Stimulated activated CD8-positive, alpha-beta memory T cell treated with anti-CD3 and anti-CD28 coated beads, Interleukin-15, amount 100 ng/mL, for 48 hours (primary cell): ENCODE results near the gene ZFAND6.
"Not testable (repeated sequence)": the region's sequence is repeated elsewhere in the genome, so short reads cannot be mapped to it uniquely, and the experiment has no call there.

Experiments
- DNase-seq, 2 donors: peaks; one replicate each; pipeline ENCODE4 v3.0.0-alpha.2; 2020; ENCODE audit warnings: low read depth in 2 of 2

ZFAND6 gene

DNA sequence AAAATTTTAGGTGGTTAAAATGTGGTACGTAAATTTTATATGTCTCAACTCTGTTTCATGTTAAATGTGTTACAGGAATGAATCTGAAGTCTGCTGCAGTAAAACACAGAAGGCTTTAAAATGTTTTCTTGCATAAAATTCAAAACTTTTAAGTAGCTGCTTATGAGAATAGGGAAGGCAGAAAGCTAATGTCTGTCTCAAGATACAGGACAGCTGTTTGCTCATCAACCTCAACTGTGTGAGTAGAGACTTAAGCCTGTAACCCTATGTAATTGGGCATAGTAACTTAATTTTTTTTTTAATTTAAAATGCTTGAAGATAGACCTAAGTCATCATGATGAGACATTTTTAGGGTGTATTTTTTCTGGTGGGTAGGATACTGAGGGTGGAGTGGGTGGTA, 38.9 kb downstream of the ZFAND6 start:
- DNase-seq = no peak

- DNase-seq = no peak
Measured at GRCh38 chr15:80099241-80099640, 39.8 kb downstream of the ZFAND6 start.

DNA sequence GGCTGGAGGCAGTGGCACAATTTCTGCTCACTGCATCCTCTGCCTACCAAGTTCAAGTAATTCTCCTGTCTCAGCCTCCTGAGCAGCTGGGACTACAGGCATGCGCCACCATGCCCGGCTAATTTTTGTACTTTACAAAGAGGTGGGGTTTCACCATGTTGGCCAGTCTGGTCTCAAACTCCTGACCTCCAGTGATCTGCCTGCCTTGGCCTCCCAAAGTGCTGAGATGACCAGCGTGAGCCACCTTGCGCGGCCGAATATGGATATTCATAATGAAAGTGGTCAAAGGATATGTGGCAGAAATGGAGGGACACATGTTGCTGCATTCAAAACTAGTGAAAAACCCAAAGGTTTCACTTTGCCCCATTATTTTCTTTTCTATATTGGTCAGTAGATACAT, 40.2 kb downstream of the ZFAND6 start:
- not testable (repeated sequence) for DNase-seq

GRCh38 chr15:80100247-80100646, 40.8 kb downstream of the ZFAND6 start:
- DNase-seq = no peak

- no peak for DNase-seq
Measured at GRCh38 chr15:80105193-80105592, 45.7 kb downstream of the ZFAND6 start.

GRCh38 chr15:80105595-80105994, 46.1 kb downstream of the ZFAND6 start:
- no peak for DNase-seq

DNA sequence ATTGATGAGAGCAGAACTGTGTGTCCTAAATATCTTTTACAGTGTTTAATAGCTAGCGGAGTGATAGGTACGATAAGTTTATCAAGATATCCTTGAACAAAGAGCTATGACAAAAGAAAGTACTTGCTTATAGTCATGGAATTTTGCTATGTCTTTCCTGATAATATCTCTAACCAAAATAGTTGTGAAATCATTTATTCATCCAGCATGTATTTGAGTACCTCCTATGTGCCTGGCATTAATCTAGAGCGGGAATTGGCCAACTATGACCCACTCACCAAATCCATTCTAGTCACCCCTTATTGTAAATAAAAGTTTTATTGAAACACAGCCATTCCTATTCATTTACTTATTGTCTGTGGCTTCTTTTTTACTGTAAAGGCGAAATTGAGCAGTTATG, 46.6 kb downstream of the ZFAND6 start:
- DNase-seq = no peak

- DNase-seq = no peak
Measured at GRCh38 chr15:80107204-80107603, 47.7 kb downstream of the ZFAND6 start.

DNA sequence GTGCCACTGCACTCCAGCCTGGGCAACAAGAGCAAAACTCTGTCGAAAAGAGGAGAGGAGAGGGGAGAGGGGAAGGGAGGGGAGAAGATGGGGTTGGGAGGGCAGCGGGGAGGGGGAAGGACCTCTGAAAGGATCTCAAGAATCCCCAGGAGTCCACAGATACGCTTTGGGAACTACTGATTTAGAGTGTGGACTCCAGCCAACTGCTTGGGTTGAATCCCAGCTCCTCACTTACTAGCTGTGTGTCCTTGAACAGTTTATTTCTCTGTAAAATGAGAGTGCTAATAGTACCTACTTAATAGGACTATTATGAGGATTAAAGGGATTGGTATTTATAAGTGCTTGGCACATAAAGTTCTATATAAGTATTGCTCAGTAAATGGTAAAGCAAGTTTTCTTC, 48.3 kb downstream of the ZFAND6 start:
- no peak for DNase-seq

DNA sequence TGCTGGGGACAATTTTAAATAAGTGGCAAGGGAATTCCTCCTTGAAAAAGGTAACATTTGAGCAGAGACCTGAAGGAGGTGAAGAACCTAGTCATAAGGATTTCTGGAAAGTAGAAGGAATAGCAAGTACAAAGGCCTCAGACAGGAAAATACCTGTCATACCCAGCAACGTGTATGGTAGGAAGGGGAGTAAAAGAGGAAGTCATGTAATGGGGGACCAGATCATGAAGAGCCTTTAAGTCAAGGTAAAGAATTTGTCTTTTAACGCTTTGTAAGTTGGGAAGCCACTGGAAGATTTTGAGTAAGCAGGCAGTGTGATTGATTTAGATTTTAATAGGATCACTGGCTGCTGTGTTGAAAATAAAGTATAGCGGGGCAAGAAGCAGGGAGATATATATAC, 49.9 kb downstream of the ZFAND6 start:
- DNase-seq = no peak

- DNase-seq = no peak
Measured at GRCh38 chr15:80110920-80111319, 51.4 kb downstream of the ZFAND6 start.

DNA sequence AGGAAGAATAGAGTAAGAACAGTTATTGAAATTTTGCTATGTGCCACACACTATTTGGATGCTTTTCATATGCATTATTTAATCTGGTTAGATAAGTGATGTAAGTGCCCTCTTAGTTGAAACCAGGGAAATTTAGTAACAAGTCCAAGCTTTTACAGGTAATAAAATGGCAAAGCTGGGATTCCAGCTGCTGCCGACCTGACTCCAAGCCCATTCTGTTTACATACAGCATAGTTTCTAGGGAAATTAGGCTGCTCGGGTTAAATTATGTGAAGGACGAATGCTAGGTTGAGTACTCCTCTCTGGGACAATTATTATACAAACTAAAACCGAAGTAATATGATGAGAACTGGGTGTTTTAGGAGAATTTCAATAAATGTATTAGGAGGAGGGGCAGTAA, 54.6 kb downstream of the ZFAND6 start:
- no peak for DNase-seq

GRCh38 chr15:80115021-80115420, 55.5 kb downstream of the ZFAND6 start:
- DNase-seq = no peak

DNA sequence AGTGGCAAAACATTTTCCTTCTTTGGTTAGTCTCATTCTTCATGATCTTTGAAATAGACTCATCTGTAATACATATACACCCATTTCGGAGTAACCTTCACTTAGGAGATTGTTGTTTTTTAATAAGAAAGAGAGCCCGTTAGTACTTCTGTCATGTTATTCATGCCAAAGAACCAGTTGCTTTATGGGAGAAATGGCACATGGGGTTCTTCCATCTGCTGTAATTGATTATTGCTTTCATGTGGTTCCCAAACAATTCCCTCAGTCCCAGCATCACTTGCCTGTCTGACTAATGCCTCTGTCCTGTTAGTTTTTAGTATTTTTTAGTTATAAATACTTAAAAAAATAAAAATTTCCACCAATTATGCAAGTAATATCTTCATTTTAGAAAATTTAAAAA, 59.5 kb downstream of the ZFAND6 start:
- DNase-seq = no peak

GRCh38 chr15:80120636-80121035, 61.2 kb downstream of the ZFAND6 start:
- no peak for DNase-seq

DNA sequence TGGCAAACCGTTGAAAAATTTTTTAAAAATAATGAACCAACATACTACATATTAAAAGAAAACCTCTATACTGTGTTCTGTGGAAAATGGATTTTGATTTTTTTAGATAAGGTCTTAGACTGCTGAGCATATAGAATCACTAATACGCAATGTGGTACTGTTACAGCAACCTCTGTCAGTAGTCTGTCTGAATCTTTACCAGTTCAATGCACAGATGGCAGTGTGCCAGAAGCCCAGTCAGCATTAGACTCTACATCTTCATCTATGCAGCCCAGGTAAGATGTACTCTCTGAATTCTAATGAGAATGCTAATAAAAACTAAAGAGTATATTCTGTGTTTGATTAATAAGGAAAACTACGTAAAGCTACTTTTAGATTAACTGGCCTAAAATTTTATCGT, 62.1 kb downstream of the ZFAND6 start:
- no peak for DNase-seq

- DNase-seq = no peak
Measured at GRCh38 chr15:80123034-80123433, 63.6 kb downstream of the ZFAND6 start.

- not testable (repeated sequence) for DNase-seq
Measured at GRCh38 chr15:80127253-80127652, 67.8 kb downstream of the ZFAND6 start.

DNA sequence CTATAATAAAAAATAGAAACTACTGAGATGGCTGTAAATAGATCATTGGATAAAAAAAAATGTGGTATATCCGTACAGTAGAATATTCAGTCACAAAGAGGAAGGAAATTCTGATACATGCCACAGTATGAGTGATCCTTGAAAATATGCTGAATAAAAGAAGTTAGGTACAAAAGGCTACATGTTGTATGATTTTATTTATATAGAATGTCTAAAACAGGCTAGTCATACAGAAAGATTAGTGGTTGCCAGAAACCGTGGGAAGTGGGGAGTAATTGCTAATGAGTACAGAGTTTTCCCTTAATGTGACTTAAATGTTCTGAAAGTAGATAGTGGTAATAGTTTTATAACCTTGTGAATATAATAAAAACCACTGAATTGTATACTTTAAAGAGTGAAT, 68.4 kb downstream of the ZFAND6 start:
- no peak for DNase-seq

DNA sequence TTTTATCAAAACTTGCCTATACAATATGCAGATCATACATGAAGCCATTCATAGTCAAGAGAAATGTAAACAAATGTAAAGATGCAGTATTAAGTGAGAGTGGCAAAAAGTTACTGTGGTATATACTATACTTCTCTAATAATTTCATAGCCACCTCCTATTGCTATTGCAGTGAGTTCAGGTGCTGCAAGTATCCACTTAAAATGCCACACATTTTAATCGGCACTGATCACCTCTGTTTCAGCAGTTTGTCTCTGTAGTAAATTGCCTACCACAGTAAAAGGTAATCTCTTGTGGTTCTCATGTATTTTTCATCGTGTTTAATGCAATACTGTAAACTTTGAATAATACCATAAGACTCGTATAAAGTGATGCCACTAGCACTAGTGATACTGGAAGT, 72.9 kb downstream of the ZFAND6 start:
- DNase-seq = no peak

GRCh38 chr15:80136854-80137253, 77.4 kb downstream of the ZFAND6 start:
- no peak for DNase-seq

- DNase-seq = no peak
Measured at GRCh38 chr15:80138961-80139360, 79.5 kb downstream of the ZFAND6 start.

GRCh38 chr15:80140909-80141308, 81.4 kb downstream of the ZFAND6 start:
- no peak for DNase-seq

DNA sequence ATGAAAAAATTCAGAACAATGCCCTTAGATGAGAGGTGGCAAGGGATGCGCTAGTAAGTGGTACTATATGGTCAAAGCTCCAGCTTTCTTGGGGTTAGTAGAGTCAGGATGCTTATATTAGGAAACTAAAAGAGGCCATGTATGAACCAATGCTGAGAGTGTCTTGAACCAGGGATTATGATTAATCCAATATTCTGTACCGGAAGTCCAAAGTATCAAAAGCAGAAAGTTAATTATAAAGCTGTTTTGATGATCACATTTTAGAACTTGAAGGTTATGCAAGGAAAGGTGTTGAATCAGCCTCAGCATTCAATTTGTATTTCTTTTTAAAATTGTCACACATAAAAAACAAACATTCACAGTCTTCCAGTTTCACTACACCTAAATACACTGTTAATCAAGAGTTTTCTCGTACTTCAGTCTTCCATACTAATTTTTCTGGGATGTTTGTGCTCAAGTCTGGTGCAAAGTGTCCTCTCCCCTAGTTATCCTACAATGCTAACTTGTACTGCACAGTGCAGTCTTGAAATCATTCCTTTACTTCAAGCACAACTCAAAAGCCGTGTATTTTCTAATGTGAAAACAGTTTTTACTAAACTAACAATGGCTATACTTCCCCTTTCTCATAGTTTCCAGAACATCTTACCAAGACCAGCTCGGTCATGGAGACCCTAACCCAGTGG, 82.6 kb downstream of the ZFAND6 start:
- no peak for DNase-seq
